ENCODE measurements around the gene CEMIP.

The CEMIP gene

DNA sequence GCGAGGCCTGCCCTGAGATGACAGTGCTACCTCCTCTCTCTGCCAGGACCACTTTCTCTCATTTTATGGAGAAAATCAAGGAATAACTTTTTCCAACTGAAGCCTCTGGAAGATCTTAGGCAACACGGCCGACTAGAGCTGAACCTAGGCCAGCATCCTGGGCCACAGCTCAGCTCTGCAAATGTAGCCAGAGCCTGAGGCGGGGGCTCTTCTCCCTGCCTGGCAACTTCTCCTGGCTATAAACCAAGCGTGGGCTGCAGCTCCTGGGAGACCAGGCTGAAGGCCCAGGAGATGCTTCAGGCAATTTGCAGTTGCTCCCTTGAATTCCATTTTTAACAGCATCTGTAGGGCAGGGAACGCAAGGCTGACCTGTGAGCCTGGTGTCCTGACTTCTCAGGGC is 74.9 kb downstream of the CEMIP start:
- DNase-seq: no peak

DNA sequence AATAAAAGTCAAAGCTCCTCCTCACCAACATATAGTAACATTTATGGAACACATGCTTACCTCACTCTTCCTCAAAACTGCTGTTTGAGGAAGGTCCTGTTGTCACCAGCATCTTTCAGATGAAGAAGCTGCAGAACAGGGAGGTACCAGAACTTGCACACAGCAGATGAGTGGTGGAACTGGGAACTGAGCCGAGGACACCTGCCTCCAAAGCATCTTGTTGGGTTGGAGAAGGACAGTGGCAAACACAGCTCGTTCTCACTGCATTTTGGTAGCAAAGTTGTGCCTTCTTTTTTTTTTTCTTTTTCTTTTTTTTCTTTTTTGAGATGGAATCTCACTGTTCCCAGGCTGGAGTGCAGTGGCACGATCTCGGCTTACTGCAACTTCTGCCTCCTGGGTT is 76.0 kb downstream of the CEMIP start:
- no peak for DNase-seq

DNA sequence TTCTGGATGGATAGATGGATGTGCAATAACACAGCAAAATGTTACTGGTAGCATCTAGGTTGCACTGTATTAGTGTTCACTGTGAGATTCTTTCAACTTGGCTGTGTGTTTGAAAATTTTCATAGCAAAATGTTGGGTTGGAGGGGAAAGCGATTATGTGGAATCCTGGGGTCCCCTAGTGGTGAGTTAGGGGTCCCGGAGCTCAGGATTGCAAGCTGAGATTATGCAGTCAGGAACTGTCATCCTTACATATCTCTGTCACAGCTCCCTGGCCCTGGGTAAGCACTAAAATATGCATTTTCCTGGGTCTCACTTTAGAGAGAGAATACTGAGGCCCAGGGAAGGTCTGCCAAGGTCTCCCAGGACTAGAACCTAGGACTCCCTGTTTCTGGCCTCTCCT is 77.2 kb downstream of the CEMIP start:
- DNase-seq: no peak

DNA sequence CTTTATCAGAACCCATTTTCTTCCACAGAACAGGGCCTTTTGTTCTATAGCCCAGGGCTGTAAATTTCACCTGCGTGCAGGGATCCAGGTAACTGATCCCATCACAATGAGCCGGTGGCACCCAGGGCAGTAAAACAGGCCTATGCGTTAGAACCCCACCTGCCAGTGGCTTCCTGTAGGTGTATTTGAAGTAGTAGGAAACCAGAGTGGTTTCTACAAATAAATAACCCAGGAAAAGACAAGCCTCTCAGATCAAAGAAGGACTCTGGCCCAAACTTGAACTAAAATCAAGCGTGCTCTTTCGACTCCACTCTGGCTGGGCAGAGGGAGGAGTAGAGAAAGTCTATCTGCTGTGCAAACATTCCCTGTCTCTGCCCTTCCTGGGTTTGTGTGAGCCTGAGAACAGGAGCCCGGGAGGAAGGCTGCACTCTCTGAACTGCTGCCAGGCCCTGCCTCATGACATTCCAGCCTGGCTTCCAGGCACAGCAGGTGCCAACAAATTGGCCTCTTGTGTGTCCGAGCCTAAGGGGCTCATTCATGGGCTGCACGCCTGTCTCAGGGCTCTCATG is 77.7 kb downstream of the CEMIP start:
- no peak for DNase-seq

DNA sequence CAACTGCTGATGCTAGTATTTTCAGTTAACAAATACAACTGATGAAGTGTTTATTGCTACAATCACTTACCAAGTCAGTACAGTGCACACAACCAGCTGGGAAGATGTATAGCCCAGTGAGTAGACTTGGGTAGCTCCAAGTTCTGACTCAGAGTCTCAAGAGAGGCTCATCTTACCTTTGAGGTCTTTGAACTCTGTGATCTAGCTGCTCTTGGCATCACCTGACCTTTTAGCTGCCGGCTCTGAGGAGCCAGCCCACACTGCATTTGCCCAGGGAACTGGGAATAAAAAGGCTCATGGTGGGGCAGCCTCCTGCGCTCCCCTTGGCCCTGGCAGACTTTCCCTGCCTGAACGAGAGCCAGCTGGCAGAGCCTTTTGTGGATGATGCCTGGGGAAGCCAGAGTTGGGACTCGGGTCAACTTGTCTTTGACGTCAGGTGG is 82.6 kb downstream of the CEMIP start:
- no peak for DNase-seq

DNA sequence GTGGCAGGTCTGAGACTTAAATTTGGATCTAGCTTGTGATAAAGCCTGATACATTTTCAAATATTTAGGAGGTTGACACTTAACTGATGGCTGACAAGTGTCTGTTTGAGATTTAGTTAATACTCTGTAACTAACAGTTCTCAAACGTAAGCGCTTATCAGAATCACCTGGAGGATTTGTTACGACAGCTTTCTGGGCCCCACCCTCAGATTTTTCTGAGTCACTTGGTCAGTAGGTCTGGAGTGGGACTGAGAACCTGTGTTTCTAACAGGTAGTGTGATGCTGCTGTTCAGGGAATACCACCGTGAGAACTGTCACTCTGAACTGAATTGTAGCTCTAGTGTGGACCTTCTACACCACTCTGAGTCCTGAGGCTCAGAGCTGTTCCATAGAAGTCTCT is 85.5 kb downstream of the CEMIP start:
- DNase-seq: no peak

DNA sequence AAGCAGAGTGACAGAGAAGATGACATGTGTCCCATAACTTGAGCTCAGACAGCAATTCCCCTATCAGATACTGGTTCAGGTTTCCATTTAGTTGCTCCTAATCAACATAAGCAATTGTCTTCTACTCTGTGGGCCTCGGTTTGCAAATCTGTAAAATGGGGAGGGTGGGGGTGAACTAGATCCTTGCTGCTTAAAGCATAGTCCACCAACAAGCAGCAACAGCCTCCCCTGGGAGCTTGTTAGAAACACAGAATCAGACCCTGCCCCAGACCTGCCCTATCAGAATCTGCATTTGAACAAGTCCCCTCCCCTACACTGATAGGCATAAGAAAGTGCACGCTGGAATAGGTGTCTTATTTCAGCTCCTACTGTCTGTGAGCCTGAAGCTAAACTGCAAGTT is 87.8 kb downstream of the CEMIP start:
- DNase-seq: no peak

DNA sequence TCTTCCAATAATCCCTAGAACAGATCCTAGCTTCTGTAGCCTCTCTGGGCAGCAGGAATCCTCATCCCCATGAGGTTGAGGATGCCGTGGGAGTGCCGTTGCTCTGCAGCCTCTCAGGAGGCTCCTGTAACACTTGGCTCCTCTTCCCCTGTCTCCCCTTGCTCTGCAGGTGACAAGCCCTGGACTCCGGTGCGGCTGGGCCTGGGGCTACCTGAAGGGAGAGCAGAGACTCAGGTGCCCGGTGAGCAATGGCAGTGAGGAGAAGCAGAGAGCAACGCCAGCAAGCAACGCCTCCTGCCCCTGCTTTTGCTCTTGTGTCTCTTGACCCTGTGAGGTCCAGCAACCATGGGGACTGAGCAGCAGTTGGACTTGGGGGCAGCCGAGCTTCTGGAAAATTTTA is 91.2 kb downstream of the CEMIP start:
- DNase-seq: no peak

DNA sequence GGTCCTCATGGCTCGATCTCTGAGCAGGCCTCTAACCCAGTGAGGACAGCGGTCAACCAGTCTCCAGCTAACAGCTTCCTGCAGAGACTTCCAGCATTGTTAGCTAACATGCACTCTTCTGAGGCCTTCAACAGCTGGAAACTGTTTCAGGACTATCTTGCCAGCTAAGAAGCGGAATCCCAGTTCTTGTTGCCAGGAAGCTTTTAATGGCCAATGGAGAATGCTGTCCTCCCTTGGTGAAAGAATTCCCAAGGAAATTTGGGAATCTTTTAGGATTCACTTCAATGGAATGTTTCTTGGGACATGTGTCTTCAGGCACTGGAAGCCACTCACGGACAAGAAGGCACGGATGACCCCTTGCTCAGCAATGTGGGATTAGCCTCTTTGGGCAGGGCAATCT is 91.7 kb downstream of the CEMIP start:
- no peak for DNase-seq

DNA sequence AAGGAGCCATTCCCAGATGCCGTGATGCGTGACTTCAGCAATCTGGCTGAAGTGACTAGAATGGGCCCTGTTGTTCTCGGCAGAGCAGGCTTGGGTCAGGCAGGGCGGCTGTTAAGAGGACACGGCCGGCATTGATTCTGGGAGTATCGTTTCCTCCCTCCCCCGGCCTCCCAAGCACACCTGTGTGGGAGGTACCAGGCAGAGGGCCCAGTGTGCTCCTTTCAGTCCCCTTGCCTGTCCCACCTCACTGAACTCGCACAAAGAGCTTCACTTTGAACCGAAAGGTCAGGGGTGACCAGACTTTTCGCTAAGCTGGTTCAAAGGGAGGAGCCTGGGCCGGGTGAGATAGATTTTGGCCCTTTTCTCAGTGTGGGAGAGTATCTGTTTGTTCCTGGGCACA is 92.7 kb downstream of the CEMIP start:
- no peak for DNase-seq

DNA sequence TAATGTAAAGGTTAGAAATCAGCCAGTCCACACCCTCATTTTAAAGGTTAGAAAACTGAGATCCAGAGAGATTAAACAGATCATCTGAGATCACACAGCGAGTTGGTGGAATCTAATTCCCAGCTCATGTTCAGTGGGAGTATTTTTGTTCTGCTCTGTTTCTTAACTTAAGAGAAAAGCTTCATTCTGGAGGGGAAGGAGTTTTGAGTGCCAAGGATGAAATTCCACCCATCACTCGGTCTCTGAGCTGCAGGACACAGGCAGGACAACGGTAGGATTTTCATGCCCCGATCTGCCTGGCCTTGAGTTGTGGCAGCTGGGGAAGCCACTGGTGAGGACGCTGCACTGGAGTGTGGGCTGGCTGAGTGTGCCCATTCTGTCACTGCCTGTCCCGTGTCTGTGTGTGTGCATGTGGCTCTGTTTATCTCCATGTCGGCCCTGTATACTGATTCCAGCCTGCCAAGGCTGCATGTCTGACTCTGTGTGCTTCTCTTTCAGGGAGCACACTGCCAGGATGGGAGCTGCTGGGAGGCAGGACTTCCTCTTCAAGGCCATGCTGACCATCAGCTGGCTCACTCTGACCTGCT is 94.3 kb downstream of the CEMIP start:
- no peak for DNase-seq

DNA sequence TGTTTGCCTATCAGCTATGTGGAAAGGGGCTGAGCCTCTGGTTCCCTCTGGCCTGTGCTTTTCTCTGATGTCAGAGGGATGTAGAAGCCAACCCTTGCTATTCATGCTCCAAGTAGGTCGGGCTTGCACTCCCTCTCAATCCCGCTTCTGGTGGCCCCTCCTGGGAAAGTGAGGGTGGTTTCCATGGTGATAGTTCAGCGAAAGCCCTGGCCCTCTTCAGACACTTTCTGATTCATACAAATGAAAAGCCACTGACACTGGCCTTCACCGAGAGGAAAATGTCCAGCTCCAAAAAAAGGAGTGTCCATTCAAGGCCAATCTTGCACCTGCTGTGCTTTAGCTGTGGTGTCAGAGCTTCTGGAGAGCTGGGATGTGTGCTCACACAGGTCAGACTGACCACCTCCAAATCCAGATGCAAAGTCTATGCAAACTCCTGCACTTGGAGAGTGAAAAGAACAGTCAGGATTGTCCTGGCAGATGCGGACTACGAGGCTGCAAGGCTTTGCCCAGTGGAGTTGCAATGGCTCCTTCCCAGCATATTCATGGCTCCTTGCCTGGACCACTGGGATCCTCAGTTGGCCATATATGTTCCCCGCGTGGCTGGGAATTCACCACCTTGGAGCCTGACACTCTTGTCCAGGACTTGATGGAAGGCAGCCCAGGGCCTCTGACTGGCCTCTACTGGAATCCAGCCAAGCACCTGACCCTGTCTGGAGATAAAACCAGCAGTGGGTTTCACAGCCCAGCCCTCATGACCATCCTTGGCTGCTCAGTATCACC is 96.6 kb downstream of the CEMIP start:
- DNase-seq: no peak

DNA sequence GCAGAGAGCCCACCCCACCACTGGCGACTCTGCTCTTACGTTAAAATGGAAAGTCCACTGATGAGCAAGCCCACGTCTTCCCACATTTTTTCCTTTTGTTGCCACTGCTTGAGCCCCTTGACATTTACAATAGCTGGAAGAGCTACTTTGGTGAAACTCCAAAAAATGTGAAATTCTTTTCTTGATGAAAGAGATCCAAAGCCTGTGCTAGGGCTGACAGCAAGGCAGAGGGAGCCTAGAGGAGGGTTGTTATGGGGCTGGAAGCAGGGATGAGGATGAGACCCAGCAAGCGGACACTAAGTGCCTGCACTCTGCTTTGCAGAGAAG is 97.1 kb downstream of the CEMIP start:
- DNase-seq: peak; percentile 14 to 40

DNA sequence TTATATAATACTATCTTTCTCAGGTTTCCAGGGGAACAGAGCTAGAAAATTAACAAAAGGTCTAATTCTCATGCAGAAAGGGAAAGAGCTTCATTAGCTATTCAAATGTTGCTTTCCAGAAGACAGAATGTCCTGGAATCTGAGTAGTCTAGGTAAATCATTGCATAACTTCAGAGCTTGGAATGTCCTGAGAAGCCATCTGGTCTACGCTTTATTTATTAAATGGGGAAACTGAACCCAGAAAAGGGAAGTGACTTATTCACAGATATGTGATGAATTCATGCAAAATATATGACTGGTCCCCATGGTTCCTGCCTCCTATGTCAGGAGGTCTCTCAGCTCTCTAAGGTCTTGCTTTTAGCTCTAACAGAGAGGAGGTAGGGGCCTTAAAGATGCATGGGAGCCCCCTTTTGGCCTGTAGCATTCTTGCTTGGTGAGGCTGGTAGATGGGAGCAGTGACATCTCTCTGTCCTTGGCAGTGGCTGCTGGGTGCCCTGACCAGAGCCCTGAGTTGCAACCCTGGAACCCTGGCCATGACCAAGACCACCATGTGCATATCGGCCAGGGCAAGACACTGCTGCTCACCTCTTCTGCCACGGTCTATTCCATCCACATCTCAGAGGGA is 99.2 kb downstream of the CEMIP start:
- peak; percentile 57 to 62 for DNase-seq

DNA sequence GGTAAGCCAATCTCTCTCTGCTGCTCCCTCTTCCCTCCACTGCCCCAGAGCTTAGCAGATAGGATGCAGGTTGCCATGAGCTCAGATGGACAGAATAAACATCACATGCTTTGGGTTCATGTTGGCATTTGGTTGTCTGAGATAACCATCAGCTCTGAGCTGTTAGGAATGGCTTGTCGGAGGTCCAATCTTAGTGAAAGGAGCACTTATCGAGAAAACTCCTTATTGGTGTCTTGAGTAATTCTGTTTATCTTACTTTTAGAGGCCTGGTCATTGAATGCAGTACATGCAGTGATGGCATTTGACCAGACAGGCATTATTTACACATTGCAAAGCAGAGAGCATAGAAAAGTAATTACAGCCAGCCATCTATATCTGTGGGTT is 99.7 kb downstream of the CEMIP start:
- DNase-seq: no peak

DNA sequence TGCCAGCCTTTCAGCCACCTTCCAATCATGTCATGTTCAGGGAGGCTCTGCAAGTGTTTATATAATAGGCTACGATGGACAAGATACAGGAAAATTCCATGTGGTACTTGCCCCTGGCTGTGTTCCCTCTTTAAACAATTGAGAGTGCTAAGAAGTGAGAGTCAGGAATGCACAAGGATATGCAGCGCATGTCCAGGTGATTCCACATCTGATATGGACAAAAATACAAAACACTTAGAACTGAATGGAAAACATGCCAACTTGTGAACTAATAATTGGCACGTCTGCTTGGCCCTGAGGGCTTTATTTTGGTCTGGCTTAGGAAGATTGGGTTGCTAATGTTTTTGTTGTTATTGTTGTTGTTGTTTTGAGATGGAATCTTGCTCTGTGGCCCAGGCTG is 100.9 kb downstream of the CEMIP start:
- no peak for DNase-seq

DNA sequence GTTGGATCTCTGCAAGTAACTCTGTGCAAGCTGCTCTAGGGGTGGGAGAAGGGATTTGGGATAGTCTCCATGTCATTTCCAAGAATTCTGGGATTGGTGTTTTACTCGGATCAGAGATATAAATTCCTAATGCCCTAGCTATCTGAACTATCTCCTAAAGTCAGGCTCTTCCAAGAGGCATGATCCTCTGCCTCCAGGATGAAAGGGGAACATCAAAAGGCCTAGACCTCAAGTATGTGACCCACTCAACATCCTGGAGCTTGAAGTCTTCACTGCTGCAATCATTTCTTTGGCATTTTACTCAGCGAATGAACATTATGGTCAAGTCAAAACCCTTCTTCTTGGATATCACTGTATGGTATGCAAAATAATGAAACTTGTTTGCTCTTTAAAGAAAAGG is 104.5 kb downstream of the CEMIP start:
- DNase-seq: no peak

DNA sequence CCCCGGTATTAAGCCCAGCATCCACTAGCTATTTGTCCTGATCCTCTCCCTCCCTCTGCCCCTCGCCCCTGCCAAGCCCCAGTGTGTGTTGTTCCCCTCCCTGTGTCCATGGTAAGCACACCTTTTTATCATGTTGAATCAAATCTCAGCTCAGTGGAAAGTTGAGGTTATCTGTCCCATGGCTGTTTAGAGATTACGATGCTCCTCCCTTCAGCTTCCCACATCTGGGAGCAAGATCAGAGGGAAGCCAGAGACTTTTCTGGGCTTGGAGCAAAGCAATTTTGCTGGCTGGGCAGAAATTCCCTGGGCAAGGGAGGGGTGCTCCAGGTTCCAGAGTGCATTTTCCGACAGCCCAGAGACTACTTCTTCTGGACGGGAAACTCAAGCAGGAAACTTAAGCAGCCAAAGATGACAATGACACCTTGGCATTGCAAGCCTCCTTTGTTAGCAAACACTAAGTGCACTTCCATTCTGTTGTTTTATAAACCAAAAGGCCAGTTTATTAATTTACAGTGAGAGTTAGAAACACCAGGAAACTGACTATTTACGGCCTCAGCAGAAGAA is 105.9 kb downstream of the CEMIP start:
- no peak for DNase-seq

DNA sequence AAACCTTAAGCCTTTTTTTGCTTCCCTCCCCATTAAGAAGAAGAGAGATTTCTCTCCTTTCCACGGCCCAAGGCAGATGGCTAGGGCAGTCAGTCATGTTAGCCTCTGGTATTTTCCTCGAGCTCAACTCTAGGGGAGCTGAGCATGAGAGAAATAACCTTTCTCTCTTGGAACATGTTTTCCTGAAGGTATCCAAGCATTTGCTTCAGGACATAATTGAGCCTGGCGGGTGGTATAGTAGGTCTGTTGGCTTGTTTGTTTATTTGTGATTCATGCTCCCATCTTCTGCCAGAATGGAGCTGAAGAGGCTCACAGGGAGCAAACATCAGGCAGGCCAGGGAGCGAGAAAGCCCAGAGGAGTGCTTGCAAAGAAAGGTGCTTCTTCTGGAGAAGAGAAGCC is 108.0 kb downstream of the CEMIP start:
- no peak for DNase-seq

DNA sequence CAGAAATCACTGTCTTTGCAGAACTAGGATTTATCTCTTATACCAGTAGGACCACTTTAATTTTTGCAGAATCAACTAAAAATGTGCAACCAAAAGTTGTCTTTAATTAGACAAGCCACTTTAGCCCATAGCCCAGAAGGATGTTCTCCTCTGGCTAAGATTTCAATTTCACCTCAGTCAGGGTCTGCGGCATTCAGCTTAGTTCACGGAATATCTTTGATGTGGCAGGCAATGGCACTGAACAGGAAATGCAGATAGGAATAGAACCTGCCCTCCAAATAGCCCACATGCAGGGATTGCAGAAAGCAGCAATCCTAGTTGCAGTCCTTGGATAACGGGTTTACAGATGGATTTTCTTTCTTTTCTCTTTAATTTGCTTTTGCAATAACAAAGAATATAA is 109.7 kb downstream of the CEMIP start:
- DNase-seq: no peak

DNA sequence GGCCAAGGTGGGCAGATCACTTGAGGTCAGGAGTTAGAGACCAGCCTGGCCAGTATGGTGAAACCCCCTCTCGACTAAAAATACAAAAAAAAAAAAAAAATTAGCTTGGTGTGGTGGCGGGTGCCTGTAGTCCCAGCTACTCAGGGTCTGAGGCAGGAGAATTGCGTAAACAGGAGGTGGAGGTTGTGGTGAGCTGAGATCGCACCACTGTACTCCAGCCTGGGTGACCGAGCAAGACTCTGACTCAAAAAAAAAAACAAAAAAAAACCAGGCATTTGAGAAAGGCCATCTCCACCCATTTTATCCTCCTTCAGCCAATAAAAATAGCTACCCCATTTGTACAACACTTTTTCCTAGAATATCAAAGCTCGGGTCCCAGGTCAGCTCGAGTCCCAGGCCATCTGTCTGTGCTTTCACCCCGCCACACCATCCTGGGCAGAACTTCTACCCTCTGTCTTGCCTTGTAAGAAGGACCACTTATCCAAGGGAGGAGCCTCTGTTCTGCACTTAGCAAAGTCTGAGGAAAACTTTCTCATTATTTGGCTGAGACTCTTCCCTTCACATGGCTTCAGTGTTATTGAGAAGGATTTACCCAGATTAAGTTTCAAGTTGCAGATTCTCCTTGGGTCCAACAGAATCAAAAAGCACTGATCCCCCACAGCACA is 111.3 kb downstream of the CEMIP start:
- no peak for DNase-seq

DNA sequence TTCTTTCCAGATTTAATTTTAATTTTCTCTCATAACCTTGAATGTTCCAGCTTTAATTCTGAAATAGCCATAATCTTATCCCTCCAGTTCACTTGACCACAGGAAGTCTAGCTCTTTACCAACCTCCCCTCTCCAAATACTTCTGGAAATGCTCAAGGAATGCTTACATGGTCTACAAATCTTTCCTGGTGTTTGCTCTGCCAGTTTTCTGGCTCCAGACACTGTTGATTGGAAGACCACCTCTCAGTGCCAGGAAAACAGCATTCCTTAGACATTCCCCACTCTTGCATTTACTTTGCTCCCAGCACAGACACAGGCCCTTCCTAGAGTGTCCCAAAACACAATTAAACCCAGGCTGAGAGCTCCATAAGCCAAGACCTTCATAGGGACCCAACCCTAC is 111.8 kb downstream of the CEMIP start:
- DNase-seq: no peak

DNA sequence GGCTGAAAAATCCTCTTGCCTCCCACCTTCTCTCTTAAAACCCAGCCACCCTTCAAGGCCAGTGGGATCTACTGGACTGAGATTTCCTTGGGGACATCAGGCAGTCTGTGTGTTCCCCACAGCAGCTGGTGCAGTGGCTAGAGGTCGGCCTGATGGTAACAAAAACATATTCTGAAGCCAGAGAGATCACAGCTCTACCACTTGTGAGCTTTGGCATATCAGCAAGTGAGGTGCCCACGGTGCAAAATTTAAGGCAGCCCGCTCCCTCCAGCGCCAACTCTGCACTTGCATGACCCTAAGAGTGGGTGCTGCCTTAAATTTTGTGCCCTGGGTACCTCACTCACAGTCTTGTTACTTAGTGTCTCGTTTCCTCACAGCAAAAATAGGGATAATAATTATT is 113.2 kb downstream of the CEMIP start:
- DNase-seq: no peak

Measured in inflammatory macrophage treated with lipopolysaccharide for 1 hour (primary cell).